ENCODE data around the gene UBE2Q1.
A peak's percentile ranks its signal among the peaks of the same experiment; 100 is the strongest.

The UBE2Q1 gene

GRCh38 chr1:154557939-154558719 is at the start of gene UBE2Q1:
TSS of gene UBE2Q1 (minus strand) at chr1:154558662. CDS start at chr1:154558553, 109 bp downstream.
- DNase-seq (ENCODE audit: low spot score) = no peak

GRCh38 chr1:154607609-154608396 is 49.3 kb upstream of the UBE2Q1 start, which contains the start of gene ADAR:
TSS of gene ADAR (minus strand) at chr1:154608186. CDS start at chr1:154608006, 180 bp downstream.
- peak; percentile 79 for DNase-seq (ENCODE audit: low spot score)

- DNase-seq (ENCODE audit: low spot score) = peak; percentile 23
These were observed 48.7 kb upstream of the UBE2Q1 start for GRCh38 chr1:154607106-154607608.

GRCh38 chr1:154605534-154605933 is 47.1 kb upstream of the UBE2Q1 start:
- no peak for DNase-seq (ENCODE audit: low spot score)

- DNase-seq (ENCODE audit: low spot score) = no peak
These were observed 44.9 kb upstream of the UBE2Q1 start for GRCh38 chr1:154603317-154603716.

- DNase-seq (ENCODE audit: low spot score) = no peak
These were observed 41.2 kb upstream of the UBE2Q1 start for GRCh38 chr1:154599658-154600057.

GRCh38 chr1:154598871-154599635 is 40.6 kb upstream of the UBE2Q1 start:
- no peak for DNase-seq (ENCODE audit: low spot score)

- no peak for DNase-seq (ENCODE audit: low spot score)
These were observed 37.2 kb upstream of the UBE2Q1 start for GRCh38 chr1:154595621-154596020.

GRCh38 chr1:154594811-154595210 is 36.3 kb upstream of the UBE2Q1 start:
- no peak for DNase-seq (ENCODE audit: low spot score)

- DNase-seq (ENCODE audit: low spot score) = no peak
These were observed 34.9 kb upstream of the UBE2Q1 start for GRCh38 chr1:154593390-154593789.

- DNase-seq (ENCODE audit: low spot score) = no peak
These were observed 32.7 kb upstream of the UBE2Q1 start for GRCh38 chr1:154591206-154591605.

- DNase-seq (ENCODE audit: low spot score) = no peak
These were observed 32.3 kb upstream of the UBE2Q1 start for GRCh38 chr1:154590756-154591155.

GRCh38 chr1:154589780-154590179 is 31.3 kb upstream of the UBE2Q1 start:
- DNase-seq (ENCODE audit: low spot score) = no peak

- no peak for DNase-seq (ENCODE audit: low spot score)
These were observed 28.2 kb upstream of the UBE2Q1 start for GRCh38 chr1:154586641-154587040.

- no peak for DNase-seq (ENCODE audit: low spot score)
These were observed 27.8 kb upstream of the UBE2Q1 start for GRCh38 chr1:154586231-154586630.

- DNase-seq (ENCODE audit: low spot score) = no peak
These were observed 26.0 kb upstream of the UBE2Q1 start for GRCh38 chr1:154584267-154584994.

- DNase-seq (ENCODE audit: low spot score) = no peak
These were observed 25.3 kb upstream of the UBE2Q1 start for GRCh38 chr1:154583773-154584172.

- DNase-seq (ENCODE audit: low spot score) = no peak
These were observed 24.4 kb upstream of the UBE2Q1 start for GRCh38 chr1:154582885-154583284.

GRCh38 chr1:154581766-154582165 is 23.3 kb upstream of the UBE2Q1 start:
- no peak for DNase-seq (ENCODE audit: low spot score)

- no peak for DNase-seq (ENCODE audit: low spot score)
These were observed 20.9 kb upstream of the UBE2Q1 start for GRCh38 chr1:154579374-154579773.

- DNase-seq (ENCODE audit: low spot score) = no peak
These were observed 19.6 kb upstream of the UBE2Q1 start for GRCh38 chr1:154578058-154578418.

Data from HuH-7 (cell line).